A673 (cell line): ENCODE measurements around the gene LTBP4. TPM values are rescaled to one million over a fixed set of nuclear protein-coding genes. Genes with fewer than 3 reads are reported as not detected.

Experiments
- BruUV-seq: library from RNA; stranded (reverse); fragments of 400-500 nt; replicated peaks from 2 replicates; lab custom pipeline; 2021; lab: Mats Ljungman, UMichigan
- CTCF ChIA-PET: fragments of 300-600 bp; sonication (Branson Sonifier 250); formaldehyde crosslinking; loops from one replicate; lab custom pipeline; 2022; ENCODE audit warnings: antibody characterized with exemption; lab: Charles Lee
- POLR2A ChIA-PET: fragments of 300-600 bp; sonication (Branson Sonifier 250); formaldehyde crosslinking; loops from one replicate; lab custom pipeline; 2022; ENCODE audit warnings: antibody characterized with exemption; ENCODE audit not compliant: low non-redundant PET; lab: Charles Lee
- DNase-seq: peaks from one replicate; pipeline ENCODE4 v3.0.0-alpha.2; 2015; ENCODE audit warnings: low spot score
- H3K27ac ChIP-seq: fragments of 200-600 bp; sonication (generic); 2 replicates; pipeline ENCODE4 v1.5.1; 2016; ENCODE audit warnings: mixed run types, low read depth, mild to moderate bottlenecking, mixed read lengths, antibody characterized with exemption, low read length; ENCODE audit not compliant: poor library complexity, severe bottlenecking
- H3K27me3 ChIP-seq: fragments of 200-600 bp; sonication (generic); replicated peaks from 2 replicates; pipeline ENCODE4 v1.6.1; 2017; ENCODE audit warnings: mixed run types, low read depth, mild to moderate bottlenecking, mixed read lengths, antibody characterized with exemption, low read length; ENCODE audit not compliant: insufficient read depth, poor library complexity
- H3K36me3 ChIP-seq: fragments of 200-600 bp; sonication (generic); 2 replicates; pipeline ENCODE4 v1.6.1; 2016; ENCODE audit warnings: mixed run types, mild to moderate bottlenecking, mixed read lengths, antibody characterized with exemption, low read length; ENCODE audit not compliant: insufficient read depth, poor library complexity, severe bottlenecking
- H3K4me1 ChIP-seq: fragments of 200-600 bp; sonication (generic); 2 replicates; pipeline ENCODE4 v1.6.1; 2017; ENCODE audit warnings: mixed run types, mild to moderate bottlenecking, mixed read lengths, antibody characterized with exemption, low read length; ENCODE audit not compliant: insufficient read depth, poor library complexity, severe bottlenecking
- H3K4me3 ChIP-seq: fragments of 200-600 bp; sonication (generic); 2 replicates; pipeline ENCODE4 v1.5.1; 2016; ENCODE audit warnings: low read depth, mixed run types, mild to moderate bottlenecking, mixed read lengths, low read length; ENCODE audit not compliant: poor library complexity, severe bottlenecking
- H3K9me3 ChIP-seq: fragments of 200-600 bp; sonication (generic); 2 replicates; pipeline ENCODE4 v1.6.1; 2016; ENCODE audit warnings: mixed run types, low read depth, mild to moderate bottlenecking, mixed read lengths, antibody characterized with exemption, low read length; ENCODE audit not compliant: poor library complexity, severe bottlenecking
- CTCF ChIP-seq: fragments of 300-800, 200-600 bp; sonication (generic); conservative IDR thresholded peaks from 2 replicates; pipeline ENCODE4 v1.5.1; 2017; ENCODE audit warnings: low read depth, mild to moderate bottlenecking, antibody characterized with exemption, low read length, moderate library complexity, mixed read lengths
- EZH2 ChIP-seq: fragments of 200-600 bp; sonication (generic); IDR thresholded peaks from 2 replicates; pipeline ENCODE4 v1.6.1; 2017; ENCODE audit warnings: borderline replicate concordance, low read depth, mild to moderate bottlenecking, mixed read lengths, antibody characterized with exemption, low read length; ENCODE audit not compliant: poor library complexity, severe bottlenecking
- intact Hi-C: fragments of 100-400 bp; cut with micrococcal nuclease; formaldehyde crosslinking; loops from one replicate; pipeline ENCODE4 v1.10.0; 2022; ENCODE audit not compliant: unreplicated experiment
- total RNA-seq: library from RNA; stranded (reverse); gene quantifications from 2 replicates; pipeline ENCODE4 v1.2.3, GENCODE V29; 2021

Gene LTBP4
- total RNA-seq, 1 experiment from 2014 or later = 139 TPM

- ChIA-PET CTCF (interaction anchor here (0.7 kb wide), 3 partner anchors 32 to 270 kb away, joined by 5 to 12 read pairs (median 6); no protein-coding TSS in a partner anchor), POLR2A (interaction anchor here (0.6 to 0.7 kb wide), 2 partner anchors 18 to 112 kb away, joined by 3 to 9 read pairs; partner anchors contain the start of gene SNRPA)
These were observed 37.2 kb downstream of the LTBP4 start for GRCh38 chr19:40638327-40638726.

DNA sequence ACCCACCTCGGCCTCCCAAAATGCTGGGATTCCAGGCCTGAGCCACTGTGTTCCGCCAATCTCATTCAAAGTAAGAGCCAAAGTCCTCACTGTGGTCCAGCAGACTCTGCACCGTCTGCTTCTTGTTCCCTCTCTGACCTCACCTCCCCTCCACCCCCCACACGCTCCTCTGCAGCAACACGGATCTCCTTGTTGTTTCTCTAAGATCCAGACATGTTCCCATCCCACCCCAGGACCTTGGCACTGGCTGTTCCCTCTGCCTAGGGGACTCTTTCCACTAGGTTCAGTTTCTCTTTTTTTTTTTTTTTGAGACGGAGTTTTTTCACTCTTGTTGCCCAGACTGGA, 38.4 kb downstream of the LTBP4 start:
- BruUV-seq = no TSS peak
- no peak overlapping the region for H3K27ac ChIP-seq
- CTCF ChIA-PET = interaction anchor here (0.6 kb wide), 1 partner anchor 108 kb away, joined by 3 read pairs; no protein-coding TSS in a partner anchor

More at GRCh38 chr19:40638327-40638726, 37.2 kb downstream of the LTBP4 start:
- intact Hi-C loops = loop anchor here (10.0 kb wide), 2 partner anchors 114 to 494 kb away; no protein-coding TSS in a partner anchor
- DNase-seq = no peak
- no TSS peak for BruUV-seq
- Histone ChIP-seq H3K27me3 (no peaks in the 10 kb centered on the region), H3K36me3 (no peaks in the 10 kb centered on the region), H3K4me3 (no peak overlapping the region), H3K9me3 (no peaks in the 10 kb centered on the region), H3K27ac (no peak overlapping the region), H3K4me1 (peaks cover 9% of the 10 kb centered on the region)
- TF ChIP-seq CTCF = no peak
- TF ChIP-seq EZH2 = no peak

GRCh38 chr19:40640744-40641143, 39.6 kb downstream of the LTBP4 start:
- POLR2A ChIA-PET = no interaction called here

More for the DNA sequence above, 38.4 kb downstream of the LTBP4 start:
- intact Hi-C loops = loop anchor here (10.0 kb wide), 2 partner anchors 115 to 495 kb away; no protein-coding TSS in a partner anchor
- no peak for TF ChIP-seq CTCF
- TF ChIP-seq EZH2 = no peak
- Histone ChIP-seq H3K4me1 (peaks cover 9% of the 10 kb centered on the region), H3K9me3 (no peaks in the 10 kb centered on the region), H3K36me3 (no peaks in the 10 kb centered on the region), H3K4me3 (no peak overlapping the region), H3K27me3 (no peaks in the 10 kb centered on the region)
- POLR2A ChIA-PET = interaction anchor here (0.5 kb wide), 1 partner anchor 1757 kb away, joined by 4 read pairs; no protein-coding TSS in a partner anchor
- no peak for DNase-seq

More at GRCh38 chr19:40640744-40641143, 39.6 kb downstream of the LTBP4 start:
- Histone ChIP-seq H3K4me3 (no peak overlapping the region), H3K27ac (no peak overlapping the region), H3K27me3 (no peaks in the 10 kb centered on the region), H3K4me1 (peaks cover 13% of the 10 kb centered on the region), H3K9me3 (no peaks in the 10 kb centered on the region), H3K36me3 (no peaks in the 10 kb centered on the region)
- CTCF ChIA-PET = interaction anchor here (0.6 kb wide), 1 partner anchor 848 kb away, joined by 4 read pairs; no protein-coding TSS in a partner anchor
- TF ChIP-seq CTCF (no peak), EZH2 (no peak)
- no peak for DNase-seq
- intact Hi-C loops = no loop called here
- no TSS peak for BruUV-seq
